HL-60/S4 (cell line): ENCODE data around the gene NAA30.

Source experiments
- in situ Hi-C: fragments of 300-500 bp; cut with MboI; formaldehyde crosslinking; loops from 2 replicates; pipeline ENCODE4 v1.14.3; 2022; ENCODE audit warnings: low sequenced_read_pairs

Gene NAA30

DNA sequence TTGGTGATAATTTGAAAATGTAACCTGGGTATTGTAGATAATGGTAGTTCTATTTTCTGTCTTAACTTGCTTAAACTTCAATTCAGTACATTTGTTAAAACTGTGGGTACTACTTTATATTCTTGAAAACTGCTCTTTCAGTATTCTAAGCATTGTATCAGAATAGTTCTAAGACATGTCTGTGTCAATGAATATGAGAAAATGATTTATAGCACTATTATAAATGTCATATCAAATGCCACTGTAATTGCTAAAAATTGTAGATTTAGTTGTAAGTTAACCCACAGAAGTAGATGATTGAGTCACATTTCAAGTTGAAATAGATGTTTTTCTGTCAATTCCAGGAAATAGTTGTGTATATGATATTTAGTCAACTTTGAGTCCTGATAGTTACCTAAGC, 2.4 kb downstream of the NAA30 start:
- in situ Hi-C loops: no loop called here

DNA sequence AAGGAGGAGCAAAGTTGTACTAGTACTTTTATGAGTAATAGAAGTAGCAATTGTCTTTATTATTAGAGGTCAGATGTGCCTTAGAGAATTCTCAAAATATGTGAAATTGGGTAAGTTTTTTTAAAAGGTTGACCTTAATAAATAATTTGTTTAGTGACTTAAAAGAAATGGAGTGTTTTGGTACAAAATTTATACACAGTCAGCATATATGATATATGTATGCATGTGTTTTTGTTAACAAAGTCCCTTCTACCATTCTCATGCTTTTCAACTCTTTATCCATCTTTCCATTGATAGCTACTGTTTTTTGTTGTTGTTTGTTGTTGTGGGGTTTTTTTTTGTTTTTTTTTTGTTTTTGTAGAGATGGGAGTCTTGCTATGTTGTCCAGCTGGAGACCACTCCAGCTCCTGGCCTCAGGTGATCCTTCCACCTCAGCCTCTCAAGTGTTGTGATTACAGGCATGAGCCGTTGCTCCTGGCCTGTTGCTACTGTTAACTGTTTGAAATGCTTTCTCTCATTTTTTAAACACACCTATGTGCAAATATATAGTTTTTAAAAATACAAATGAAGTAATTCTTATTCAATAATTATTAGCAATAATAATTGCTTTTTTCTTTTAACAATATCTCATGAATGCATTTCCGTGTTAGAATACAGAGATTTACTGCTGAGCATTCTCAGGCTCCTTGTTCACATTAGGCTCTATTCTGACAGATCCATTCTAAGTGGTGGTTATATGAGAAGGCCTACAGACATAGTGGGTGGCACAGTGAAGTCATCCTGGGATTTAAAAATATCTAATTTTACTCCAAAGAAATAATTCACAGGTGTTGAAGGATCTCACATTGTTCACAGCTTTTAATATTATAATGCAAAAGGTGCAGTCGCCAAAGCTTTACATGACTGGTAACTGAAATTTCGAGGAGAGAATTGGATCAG, 10.4 kb downstream of the NAA30 start:
- in situ Hi-C loops: no loop called here

DNA sequence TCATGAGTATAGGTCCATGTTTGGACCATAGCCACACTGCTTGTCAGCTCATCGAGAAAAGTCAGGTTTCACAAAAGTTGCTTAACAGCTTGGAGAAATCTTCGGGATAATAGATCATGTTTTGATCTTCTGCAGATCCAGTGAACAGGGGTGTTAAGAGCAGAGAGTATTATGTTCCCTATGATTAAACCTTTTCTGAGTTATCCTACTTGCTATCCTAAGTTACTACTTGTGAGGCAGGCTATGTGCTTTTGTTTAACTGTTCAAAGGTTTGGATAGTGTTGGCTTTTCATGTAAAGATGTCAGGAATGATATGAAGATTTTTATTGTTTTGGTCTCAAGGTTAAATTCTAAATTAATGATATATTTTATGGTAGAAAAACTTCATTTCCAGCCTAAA, 11.1 kb downstream of the NAA30 start:
- in situ Hi-C loops: no loop called here

DNA sequence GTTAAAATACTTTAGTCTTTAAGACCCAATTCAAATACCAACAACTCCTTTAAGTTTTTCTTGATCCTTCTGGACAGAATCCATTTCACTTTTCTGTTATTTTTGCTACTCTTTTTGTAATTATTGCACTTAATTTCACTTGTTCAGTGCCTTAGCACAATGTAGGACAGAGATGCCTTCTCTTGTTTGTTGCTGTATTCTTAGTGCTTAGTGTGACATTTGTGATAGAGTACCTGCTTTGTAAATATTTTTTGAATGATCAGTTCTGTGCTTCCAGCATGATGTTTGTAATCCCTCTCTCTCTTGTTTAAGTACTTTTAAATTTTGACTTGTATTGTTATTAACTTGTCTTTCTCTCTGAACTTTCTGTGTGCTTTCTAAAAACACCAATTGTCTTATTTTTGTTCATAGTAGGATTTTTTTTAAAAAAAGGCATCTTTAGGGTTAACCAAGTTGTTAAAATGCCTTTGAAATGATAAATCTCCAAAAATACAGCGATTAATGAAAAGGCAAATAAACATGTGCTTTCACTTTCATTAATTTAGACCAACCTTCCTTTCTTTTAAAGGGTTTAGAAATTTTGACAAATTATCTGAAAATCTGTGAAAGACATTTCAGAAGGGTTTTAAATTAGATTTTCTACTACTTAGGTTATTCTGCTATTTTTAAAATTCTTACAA, 11.9 kb downstream of the NAA30 start:
- in situ Hi-C loops: no loop called here

DNA sequence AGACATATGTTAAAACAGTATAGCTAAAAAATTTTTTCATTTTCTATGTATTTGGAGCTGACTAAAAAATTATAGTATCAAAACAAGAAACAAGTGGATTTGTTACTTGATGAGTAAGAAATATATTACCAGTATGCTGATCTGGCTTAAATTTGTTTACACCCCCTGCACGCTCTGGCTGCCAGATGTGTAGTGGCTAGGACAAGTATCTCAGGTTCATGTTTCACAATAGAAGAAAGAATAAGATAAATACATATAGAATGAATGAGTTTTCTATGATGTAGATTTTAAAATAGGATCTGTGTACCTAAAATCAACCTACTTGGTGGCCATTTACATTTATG, 13.1 kb downstream of the NAA30 start:
- in situ Hi-C loops: no loop called here

DNA sequence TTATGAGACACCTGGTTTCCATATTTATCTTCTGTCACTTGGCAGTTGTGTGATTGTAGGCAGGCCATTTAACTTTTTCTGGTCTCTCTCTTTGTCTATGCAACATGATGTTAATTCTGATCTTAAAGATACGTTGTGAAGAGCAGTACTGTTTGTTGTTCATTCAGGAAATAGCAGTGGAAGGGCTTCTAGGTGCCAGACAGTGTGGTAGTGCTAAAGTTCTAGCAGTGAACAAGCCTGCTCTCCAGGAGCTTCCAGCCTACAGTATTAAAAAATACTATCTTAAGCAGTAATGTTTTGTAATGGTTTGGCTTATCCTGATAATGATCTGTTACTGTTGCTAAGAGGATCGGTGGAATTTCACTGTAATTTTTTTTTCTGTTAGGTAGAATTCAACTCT, 15.2 kb downstream of the NAA30 start:
- in situ Hi-C loops: no loop called here

DNA sequence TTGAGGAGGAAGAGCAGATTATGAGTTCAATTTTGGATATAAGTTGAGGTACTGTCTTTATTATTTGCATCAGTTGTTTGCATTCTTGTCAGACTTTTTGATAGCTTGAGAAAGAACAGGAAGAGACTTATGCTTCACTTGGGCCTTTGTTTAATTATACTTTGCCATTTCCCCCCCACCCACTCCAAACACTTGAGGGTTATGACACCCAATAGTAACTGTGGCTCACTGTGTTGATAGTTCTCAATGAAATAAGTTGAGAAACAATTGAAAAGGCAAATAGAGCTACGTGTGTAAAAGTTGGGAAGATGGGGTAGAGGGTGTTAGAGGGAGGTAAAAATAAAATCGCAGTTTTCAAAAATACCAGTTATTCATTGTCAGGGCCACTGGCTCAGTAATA, 17.7 kb downstream of the NAA30 start:
- in situ Hi-C loops: no loop called here

DNA sequence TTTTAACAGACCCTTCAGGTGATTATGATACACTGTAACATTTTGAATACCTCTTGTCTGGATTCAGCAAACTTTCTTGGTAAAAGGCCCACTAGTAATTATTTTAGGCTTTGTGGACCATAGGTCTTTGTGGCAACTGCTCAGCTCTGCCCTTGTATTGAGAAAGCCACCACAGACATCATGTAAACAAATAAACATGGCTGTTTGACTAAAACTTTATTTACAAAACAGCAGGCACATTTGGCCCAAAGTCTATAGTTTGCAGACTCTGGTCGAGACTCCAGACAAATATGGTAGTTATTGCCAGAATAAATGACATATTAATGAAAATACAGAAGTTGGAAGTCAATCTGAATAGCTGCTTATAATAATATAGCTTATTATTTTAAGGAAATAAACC, 18.2 kb downstream of the NAA30 start:
- in situ Hi-C loops: no loop called here

DNA sequence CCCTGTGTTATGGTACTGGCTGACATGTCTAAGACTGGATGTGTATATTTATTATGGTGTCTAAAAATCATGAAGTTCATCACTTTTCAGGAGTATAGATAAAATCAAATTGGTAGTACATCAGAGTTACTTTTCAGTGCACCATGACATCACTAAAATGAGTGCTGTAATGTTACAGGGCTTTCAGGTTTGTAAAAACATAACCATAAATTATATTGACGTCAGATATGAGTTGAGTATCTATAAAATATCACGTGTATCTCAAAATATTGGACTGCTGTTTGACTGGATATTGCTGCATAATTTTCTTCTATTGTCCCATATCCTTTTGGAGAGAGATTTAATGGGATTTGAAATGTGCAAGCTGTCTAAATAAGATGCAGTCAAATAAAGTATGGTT, 22.0 kb downstream of the NAA30 start:
- in situ Hi-C loops: no loop called here

DNA sequence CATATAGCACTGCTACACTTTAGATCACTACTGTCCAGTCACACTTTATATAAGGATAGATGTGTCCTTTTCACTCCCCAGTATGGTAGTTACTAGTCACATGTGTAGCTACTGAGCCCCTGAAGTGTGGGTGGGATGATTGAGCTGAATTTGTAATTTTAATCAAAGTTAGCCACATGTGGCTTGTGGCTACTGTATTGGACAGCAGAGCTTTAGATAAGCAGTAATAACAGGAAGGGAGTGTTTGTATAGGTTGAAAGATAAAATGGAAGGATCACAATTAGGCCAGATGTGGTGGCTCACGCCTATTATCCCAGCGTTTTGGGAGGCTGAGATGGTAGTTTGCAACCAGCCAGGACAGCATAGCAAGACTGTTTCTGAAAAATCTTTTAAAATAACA, 23.5 kb downstream of the NAA30 start:
- in situ Hi-C loops: no loop called here

DNA sequence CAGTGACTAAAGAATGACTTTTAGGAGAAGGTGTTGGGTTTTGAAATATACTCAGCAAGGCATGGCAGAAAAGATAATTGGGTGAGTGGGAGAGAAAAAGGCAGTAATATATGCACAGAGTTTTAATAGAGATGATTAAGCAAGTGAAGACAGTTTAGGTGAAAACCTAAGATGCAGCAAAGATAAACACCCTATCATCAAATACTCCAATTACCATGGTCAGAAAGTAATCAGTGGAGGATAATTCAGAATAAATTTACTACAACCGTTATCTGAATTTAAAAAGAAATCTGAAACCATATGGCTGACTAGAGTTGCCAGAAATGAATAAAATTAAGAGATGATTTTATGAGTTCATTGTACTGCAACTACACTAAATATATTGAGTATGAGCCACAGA, 26.8 kb downstream of the NAA30 start:
- in situ Hi-C loops: no loop called here

DNA sequence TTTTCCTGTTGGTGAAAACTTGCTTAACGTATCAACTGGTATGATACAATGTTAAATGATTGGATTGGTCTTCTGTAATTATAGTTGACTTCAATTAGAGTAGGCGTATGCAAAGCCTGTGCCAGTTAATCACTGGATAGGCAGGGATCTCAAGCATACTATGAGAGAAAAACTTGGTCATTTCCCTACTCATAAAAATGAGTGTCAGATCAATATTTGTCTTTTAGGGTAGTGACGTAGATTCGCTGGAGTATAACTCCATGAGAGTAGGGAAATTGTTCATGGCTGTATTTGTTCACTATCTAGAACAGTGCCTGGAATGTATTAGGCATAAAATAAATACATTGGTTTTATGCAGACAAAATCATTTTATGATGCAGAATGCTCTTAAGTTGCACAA, 28.6 kb downstream of the NAA30 start:
- in situ Hi-C loops: no loop called here

DNA sequence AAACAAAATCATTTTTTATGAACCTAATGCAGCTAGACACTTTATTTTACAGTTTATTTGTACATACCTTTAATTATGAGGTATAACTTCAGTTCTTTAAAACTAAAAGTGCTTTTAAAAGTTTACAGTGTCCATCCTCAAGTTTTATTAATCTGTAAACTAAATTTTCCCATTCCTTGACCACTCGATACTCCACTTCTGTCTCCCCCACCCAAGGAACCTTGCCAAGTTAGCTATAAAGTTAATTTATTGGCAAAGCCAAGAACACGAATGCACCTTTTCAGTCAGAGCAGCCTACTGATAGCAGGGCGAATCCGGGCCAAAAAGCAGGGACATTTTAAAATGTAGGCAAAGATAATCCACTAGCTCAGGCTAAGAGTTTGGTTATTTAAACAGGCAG, 29.6 kb downstream of the NAA30 start:
- in situ Hi-C loops: no loop called here

DNA sequence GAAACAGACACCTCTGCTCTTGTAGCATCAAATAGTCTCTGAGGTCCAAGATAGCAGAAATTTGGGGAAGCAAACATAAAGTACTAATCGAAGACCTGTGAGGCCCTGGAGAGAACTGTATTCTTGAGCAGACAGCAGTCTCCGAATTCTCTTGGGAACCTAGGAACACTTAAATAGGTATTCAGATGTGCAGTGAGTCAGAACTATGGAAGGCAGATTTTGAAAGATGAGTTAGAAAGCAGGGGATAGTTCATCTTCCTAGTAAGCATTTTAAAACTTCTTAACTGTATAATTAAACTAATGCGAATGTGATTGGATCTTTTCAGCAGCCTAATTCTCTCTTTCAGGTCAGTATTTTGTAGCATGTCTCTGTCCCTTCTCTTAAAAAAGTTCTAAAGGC, 30.6 kb downstream of the NAA30 start:
- in situ Hi-C loops: no loop called here

DNA sequence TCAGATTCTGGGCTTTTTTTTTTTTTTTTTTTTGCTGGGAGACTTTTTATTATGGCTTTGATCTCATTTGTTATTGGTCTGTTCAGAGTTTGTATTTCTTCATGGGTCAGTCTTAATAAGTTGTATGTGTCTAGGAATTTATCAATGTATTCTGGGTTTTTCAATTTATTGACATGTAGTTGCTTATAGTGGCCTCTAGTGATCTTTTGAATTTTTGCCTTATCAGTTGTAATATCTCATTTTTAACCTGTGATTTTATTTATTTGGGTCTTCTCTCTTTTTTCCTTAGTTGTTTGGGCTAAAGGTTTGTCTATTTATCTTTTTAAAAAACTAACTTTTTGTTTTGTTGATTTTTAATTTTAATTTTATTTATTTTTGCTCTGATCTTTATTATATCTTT, 45.5 kb downstream of the NAA30 start:
- in situ Hi-C loops: no loop called here

DNA sequence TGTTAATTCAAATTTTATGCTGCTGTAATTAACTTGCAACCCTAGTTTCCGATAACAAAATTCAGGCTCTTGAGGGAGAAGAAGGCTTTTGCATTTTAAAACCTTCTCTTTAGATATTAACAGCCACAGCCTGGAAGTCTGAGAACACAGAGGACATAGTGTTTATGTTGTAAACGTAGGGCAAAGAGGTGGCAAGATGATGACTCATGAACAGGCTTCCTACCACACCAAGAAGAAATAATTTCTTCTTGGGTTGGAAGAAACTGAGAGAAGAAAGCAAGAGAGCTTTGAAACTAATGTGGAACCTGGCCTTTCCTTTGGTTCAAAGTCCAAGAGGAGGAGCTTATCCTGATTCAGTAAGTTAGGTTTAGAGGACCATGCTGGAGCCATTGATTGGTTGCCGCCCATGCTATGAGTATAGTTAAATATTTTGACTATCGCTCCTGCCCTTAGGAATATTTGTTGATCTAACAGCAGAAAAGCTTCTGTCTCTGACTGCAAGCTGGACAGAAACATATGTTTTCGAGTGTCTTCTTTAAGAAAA, 71.5 kb downstream of the NAA30 start:
- in situ Hi-C loops: no loop called here

DNA sequence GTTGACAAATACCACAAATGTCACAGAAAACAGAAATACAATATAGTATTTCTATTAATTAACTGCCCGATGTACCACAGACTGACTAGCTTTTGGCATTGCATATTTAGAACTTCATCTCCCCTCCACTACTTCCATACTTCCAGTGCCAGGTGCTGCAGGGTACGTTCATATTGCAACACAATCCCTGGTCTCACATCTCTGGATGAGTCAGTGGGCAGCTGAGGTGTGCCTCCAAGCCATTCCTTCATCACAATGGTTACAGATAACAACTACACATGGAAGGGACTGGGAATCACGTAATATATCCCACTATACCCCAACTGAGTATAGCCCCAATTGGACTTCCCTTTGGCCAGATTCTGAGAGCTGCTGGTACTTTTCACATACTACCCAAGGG, 72.2 kb downstream of the NAA30 start:
- in situ Hi-C loops: no loop called here

DNA sequence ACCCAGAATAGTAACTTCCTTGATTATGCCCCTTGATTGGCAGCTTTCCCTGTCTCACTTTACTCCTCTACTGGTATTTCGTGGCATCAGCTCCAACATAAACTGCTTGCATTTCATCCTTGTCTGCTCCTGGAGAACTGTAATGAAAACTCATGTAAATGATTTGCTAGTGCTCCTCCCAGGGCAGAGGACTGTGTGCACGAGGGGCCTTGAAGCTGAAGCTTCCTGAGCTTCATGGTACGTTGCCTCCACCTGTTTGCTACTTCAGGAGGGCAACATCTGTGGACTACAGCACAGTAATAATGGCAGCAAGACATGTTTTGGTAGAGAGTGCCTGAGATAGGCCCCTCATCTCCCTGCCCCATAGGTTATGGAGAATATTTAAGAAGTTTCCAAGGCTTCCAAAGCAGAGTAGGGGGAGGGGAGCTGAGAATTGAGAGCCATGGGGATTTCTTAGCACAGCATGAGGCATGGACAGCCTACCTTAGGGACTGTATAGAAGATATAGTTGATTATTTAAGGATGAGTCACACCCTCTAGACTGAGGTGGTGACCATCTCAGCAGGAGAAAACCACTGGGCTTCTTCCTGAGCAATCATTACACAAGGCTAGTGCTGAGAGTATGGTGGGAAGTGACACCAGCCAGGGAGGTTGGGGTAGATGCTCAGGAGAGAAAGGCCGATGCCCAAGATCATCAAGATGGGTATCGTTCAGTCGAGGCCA, 73.8 kb downstream of the NAA30 start:
- in situ Hi-C loops: no loop called here
